ENCODE measurements around the gene DAB2IP.

Gene DAB2IP

DNA sequence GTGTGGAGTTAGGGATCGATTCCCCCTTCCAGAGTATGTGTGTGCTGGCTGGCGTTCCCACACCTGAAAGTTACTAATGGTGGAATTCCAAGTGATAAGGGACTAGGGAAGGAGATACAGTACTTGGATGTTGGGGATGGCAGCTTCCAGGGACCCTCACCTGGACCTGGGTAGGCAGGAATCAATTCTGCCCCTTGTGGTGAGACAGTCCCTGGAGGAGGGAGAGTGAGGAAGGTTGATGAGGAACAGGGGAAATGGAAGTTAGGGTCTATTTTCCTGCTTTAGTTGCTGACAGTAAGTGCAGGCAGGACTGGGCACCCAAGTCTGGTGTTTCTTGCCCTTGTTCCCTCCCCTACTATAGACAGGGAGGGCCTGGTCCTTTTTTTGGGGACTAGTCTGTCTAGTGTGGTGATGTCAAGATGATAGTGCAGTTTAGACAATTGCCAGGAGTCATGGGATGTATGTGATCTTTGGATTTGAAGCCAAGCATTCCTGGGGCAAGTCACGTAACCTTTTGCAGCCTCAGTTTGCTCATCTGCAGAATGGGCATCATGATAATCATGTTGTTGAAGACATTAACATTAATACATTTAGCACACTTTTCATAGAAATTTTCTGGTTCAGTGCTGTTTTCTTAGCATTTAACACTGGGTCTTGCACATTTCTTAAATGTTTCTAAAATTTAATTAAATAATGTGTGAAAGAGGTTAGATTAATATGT is 51.7 kb downstream of the DAB2IP start:
- DNase-seq (ENCODE audit: low read depth) = no peak

DNA sequence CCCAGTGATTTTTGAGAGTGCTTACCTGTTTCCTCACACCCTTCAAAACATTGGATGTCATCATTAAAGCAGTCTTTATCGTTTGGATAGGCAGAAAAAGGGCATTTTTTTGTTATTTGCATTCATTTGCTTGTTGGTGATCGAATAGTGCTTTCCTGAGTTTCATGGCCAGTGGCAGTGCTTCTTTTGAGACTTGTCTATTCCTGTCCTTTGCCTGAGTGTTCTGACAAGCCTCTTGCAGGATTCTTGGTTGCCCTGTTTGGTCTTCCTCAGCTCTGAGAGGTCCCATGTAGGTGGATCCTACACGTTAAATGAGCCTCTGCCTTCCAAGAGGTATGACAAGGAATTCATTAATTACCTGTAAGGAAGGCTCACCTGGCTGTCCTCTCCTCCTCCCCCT is 52.8 kb downstream of the DAB2IP start:
- no peak for DNase-seq (ENCODE audit: low read depth)

GRCh38 chr9:121706149-121706750 is 54.8 kb downstream of the DAB2IP start:
- DNase-seq (ENCODE audit: low read depth) = no peak

DNA sequence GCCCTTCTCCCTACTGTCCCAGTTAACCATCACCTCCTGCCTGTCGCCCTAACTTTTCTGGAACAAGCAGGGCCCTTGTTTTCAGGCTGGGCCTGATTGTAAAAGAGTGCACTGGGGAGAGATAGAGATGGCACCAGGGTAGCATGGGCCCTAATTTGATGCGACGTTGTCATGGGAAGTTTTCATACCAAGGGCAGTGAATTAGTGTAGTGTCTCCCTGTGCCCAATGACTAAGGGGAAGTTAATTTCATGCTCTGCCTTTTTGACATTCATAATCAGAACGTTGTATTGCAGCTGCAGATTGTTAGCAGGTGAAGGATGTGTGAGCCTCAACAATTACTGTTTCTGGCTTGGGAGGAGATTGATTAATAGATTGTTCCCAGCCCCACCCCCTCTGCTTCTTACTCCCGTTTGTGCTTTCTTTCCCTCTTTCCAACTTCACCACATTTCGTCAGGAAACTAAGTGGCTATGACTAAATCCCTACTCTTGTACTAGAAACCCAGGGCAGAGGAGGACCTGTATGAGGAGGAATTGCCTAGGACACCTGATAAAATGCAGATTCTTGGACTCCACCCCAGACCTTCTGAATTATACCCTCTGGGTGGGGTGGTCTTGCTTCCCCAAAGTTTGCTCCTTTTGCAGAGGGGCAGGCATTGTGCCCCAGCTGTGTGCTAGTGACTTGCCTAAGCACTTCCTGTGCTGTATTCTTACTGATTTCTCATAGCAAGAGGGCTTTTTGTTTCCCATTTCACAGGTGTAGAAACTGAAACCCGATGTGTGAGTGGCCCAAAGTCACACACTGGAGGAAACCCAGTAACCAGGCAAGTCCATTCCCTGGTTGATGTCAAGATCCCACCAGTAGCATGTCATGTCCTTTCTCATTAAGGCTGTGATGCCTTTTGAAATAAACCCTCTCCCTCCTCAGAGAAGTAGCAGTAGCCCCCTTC is 56.3 kb downstream of the DAB2IP start:
- DNase-seq (ENCODE audit: low read depth) = no peak

DNA sequence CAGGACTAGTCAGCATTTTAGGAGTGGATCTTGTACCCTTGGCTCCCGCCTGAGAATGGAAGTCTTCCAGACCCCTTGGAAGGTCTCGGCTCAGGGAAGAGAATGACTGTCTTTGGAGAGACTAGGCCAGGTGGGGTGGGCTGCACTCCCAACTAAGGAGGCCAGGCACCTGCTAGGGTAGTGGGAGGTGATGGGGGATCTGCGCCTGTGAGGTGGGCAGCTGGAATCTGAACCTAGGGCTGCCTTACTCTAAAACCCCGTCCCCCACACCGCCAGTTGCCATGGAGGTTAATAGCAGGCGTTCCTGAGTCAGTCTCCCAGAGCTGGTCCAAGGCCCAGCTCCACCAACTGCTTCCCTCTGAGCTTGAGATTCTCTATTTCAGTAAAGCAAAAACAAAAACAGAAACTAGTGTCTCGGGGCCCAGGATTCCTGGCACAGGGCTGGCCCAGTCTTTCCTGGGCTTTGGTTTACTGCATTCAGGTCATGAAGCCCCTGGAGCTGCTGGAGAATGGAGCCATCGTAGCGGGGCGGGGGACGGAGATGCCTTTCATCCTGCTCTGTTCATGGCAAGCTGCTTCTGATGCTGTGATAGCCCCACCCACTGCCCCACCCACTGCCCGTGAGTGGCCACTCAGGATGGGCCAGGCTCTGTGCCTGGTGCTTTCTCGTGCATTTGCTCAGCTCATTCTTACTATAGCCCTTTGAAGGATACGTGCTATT is 57.5 kb downstream of the DAB2IP start:
- no peak for DNase-seq (ENCODE audit: low read depth)

DNA sequence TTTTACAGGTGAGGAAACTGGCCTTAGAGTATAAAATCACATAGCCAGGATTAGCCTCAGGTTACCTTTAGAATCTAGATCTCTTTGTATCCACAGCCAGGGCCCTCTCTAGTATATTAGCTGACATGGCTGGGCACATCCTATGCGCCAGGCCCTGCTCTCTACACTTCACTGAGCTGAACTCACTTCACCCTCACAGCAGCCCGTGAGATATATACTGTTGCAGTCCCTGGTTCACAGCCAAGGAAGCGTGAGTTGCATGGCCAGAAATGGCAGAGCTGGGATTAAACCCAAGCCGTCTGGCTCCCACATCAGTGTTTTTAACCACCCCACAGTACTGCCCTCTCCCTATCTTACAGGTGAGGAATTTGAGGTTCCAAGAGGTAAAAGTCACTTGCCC is 58.4 kb downstream of the DAB2IP start:
- DNase-seq (ENCODE audit: low read depth) = no peak

GRCh38 chr9:121711281-121711680 is 59.8 kb downstream of the DAB2IP start:
- DNase-seq (ENCODE audit: low read depth) = no peak

DNA sequence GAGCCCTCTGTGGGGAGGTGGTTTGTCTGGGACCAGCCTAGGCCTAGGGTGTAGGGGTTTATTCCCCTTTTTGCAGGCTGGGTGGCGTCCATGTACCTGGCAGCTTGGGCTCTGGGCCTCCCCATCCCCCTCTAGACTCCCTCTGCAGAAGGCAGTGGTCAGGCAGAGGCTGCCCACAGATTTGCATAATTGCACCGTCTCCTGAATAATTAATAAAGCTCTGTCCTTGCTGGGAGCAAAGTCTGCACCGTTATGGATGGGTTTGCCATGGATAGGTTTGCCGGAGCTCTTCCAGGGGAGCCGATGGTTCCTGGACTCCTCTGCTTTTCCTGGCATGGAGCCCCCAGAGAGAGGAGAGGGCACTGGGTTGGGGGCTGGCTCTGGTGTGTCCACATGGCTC is 60.4 kb downstream of the DAB2IP start:
- no peak for DNase-seq (ENCODE audit: low read depth)

GRCh38 chr9:121713400-121714070 is 62.1 kb downstream of the DAB2IP start:
- DNase-seq (ENCODE audit: low read depth) = no peak

DNA sequence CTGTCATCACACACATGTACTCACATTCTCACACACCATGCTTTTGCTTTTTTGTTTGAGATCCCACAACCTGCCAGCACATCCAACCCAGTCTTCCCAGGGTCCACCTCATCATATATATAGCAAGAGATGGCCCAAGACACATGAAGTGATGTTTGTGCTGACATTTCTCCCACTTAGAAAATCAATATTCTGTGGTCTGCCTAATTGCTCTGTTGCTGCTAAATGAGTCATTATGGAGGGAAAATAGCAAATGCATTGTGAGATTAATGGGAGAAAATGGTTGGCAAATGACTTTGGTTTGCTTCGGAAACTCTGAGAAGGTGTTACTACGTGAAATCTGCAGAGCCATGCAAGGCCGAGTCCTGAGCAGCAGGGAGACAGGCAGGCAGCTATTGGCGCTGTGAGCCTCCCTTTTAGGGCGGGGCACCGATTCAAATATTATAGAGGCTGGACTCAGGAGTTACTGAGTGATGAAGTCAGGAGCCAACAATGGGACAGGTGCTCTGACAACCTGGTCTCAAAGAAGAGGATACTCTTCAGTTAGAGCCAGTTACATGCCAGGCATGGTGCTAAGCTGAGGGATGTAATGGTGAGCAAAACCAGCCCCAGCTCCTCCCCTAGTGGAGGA is 62.8 kb downstream of the DAB2IP start:
- DNase-seq (ENCODE audit: low read depth) = no peak

- DNase-seq (ENCODE audit: low read depth) = no peak
Measured at GRCh38 chr9:121714873-121715272, 63.4 kb downstream of the DAB2IP start.

DNA sequence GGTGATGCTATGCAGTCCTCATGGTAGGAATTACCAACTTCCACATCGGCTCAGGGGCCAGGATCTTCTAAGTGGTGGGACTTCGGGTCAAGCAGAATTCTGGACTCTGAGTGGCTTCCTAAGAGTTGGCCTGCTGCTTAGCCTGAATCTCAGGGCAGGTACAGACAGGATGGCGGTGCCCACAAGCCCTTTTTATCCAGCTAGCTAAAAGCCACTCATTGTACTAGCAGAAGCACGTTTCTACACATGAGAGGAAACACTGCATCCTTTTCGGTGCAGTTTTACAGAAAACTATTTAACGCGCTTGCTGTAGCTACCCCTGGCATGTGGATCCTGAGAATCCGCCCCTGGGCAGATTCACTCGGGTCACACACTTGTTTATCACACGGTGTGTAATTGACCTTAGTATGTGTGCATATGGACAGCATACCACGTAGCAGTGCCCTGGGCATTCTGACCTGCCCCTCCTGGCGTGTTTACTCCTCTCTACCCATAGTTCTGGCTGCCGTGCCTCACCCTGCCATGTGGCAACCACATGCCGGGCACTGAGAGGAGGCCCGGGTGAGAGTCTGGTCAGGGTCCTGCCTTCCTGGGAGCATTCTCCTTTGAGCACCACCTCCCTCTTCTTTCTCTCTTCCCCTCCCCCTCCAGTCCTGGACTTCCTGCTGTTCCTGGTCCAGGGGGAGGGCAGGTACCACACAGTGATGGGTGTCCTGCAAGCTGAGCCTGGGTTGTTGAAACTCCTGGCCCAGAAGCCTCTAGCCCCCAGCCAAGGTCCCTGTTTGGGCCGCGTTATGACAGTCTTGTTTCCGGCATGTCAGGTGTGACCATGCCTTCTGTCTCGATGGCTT is 65.9 kb downstream of the DAB2IP start:
- DNase-seq (ENCODE audit: low read depth) = no peak

DNA sequence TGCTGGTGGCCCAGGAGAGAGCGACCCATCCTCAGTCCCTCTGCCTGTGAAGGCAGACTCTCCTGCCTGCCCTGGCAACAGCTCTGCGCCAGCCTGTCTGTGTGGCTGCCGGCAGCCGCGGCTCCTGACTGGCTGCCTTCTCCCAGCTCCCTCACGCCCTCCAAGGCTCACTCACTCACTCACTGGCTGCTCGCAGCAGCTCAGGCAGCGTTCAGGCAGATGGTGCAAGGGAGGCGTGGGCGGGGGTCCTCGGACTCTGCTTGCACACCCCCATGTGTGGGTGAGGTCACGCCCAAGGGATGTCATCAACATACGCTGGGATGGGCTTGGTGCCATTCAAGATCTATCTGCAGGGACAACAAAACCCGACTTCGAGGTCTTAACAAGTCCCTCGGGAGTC is 66.7 kb downstream of the DAB2IP start:
- no peak for DNase-seq (ENCODE audit: low read depth)

- no peak for DNase-seq (ENCODE audit: low read depth)
Measured at GRCh38 chr9:121718501-121718900, 67.1 kb downstream of the DAB2IP start.

GRCh38 chr9:121720311-121721057 is 69.0 kb downstream of the DAB2IP start:
- DNase-seq (ENCODE audit: low read depth) = no peak

DNA sequence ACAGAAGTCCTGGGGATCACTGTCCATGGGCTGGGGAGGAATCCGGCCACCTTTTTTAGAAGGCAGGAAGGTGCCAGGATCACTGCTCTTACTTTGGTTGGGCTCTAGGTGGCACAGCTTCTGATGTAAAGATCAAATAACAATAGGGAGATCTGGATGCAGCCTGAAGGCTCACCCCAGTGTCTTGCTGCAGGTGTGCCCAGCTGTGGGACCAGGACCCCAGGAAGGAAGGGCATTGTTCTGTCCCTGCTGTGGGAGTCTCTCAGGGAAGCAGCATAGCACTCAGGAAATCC is 69.6 kb downstream of the DAB2IP start:
- DNase-seq (ENCODE audit: low read depth) = no peak

- DNase-seq (ENCODE audit: low read depth) = no peak
Measured at GRCh38 chr9:121721770-121722169, 70.3 kb downstream of the DAB2IP start.

GRCh38 chr9:121725008-121725775 is 73.8 kb downstream of the DAB2IP start:
- peak; percentile 97 for DNase-seq (ENCODE audit: low read depth)
